ENCODE measurements around the gene KIF20A.
"Not testable (repeated sequence)": the region's sequence is repeated elsewhere in the genome, so short reads cannot be mapped to it uniquely, and the experiment has no call there.

The KIF20A gene

DNA sequence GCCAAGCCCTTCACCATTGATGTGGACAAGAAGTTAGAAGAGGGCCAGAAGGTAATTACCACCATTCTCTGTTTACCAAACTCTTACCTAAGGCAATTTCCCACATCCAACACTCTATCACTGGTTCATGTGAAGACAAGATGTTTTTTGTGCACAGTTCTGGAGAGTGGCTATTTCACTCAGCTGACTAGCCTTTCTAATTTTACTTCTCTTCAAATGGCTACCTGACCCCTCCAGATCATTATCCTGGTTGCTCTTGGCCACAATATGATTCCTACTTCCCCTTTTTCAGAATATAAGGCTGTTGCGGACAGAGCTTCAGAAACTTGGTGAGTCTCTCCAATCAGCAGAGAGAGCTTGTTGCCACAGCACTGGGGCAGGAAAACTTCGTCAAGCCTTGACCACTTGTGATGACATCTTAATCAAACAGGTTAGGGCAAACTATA, 7.1 kb downstream of the KIF20A start:
- DNase-seq (ENCODE audit: low read depth): no peak

DNA sequence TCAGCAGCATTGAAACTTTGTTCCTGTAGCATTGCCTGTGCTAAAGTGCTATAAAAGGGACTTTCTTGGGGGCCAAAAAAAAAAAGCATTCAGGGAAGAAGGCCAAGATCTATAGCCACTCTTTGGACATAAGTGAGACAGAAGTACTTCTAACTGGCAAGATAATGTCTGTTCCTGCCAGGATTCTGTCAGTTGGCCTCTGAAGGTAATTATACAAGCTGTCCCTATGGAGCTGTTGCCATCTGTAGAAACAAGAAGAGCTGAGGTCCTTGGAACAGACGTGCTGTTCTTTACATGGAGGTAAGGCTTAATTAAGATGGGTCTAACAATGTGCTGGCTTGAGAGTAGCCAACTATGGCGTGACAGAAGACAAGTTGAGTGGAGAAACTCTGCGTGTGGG, 9.7 kb downstream of the KIF20A start:
- no peak for DNase-seq (ENCODE audit: low read depth)

DNA sequence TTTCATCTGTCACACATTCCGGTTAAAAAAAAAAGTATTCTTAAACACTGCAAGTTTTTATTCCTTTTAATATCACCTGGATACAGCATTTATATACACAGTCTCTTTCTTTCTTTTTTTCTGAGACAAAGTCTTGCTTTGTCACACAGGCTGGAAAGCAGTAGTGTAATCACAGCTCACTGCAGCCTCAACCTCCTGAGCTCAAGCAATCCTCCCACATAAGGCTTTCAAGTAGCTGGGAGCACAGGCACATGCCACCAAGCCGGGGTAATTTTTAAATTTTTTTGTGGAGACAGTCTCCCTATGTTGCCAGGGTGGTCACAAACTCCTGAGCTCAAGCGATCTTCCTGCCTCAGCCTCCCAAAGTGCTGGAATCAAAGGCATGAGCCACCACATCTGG, 13.9 kb downstream of the KIF20A start:
- DNase-seq (ENCODE audit: low read depth): no peak

DNA sequence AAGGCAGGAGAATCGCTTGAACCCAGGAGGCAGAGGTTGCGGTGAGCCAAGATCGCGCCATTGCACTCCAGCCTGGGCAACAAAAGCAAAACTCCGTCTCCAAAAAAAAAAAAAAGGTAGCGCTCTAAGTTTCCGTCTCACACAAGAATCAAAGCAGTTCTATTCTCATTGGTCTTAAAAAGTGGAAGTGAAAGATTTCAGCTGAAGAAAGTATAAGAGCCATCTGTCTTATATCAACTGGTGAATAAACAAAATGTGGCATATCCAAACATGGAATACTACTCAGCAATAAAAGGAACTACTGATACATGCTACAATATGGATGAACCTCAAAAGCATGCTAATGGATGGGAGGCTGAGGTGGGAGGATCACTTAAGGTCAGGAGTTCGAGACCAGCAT, 14.9 kb downstream of the KIF20A start:
- DNase-seq (ENCODE audit: low read depth): not testable (repeated sequence)

DNA sequence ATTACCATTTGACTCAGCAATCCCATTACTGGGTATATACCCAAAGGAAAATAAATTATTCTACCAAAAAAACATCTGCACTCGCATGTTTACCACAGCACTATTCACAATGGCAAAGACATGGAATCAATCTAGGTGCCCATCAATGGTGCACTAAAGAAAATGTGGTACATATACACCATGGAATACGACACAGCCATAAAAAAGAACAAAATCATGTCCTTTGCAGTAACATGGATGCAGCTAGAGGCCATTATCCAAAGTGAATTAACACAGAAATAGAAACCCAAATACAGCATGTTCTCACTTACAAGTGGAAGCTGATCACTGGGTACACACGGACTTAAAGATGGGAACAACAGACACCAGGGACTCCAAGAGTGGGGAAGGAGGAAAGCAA, 32.1 kb downstream of the KIF20A start:
- DNase-seq (ENCODE audit: low read depth): no peak

DNA sequence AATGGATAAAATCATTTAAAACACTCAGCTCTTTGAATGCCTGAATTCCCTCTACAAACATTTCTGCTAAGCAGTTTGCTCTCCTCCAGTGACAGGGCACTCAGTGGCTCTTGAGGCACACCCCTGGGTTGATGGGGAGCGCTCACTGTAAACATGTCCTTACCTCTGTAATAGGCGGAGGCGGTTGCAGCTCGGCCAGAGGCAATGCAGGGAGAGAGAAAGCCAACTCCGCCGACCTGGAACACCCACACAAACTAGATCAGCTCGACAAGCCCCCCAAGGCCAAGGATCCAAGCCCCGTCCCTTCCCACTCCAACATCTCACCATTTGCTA, 33.9 kb downstream of the KIF20A start:
- no peak for DNase-seq (ENCODE audit: low read depth)

DNA sequence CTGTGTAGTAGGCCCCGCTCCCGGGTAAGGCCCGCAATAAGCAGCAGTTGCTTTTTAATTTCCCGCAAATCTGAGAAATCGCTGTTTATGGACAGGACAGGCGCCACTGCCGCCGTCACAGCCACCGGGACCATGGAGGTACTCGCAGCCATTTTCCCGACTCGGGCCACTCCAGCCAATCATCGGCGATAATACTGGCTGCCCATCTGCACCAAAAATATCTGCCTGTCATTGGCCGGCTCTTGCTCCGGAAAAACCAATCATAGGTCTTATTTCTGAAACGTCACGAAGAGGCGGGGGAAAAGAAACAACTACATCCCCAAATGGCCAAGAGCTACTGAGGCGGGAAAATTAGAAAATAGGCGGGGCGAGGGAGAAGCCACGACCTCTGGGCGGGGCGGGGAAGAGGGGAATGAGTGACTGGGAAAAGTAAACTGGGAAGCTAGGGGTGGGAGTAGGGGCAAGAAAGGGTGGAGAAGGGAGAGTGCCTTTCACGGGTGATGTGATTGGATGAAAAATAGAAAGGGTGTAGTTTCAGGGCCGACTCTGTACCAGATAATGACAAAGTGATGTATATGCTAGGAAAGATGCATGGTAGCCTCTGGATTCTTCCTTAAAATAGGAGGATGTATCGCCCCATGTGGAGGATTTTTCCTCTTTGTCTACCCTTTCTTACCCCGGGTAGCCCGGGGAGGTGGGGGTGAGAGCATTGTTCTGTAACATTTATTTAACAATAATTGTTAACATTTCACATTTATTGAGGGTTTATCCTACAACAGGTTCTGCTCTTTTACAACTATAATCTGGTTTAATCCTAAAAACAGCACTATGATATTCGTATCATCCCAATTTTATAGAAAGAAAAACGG, 34.5 kb downstream of the KIF20A start, which contains the start of gene CDC23:
Gene CDC23 (minus strand): TSS at position 163 of the 869 bp plus-strand sequence. CDS start 11 bp downstream, at position 152.
- peak; percentile 98 for DNase-seq (ENCODE audit: low read depth)

DNA sequence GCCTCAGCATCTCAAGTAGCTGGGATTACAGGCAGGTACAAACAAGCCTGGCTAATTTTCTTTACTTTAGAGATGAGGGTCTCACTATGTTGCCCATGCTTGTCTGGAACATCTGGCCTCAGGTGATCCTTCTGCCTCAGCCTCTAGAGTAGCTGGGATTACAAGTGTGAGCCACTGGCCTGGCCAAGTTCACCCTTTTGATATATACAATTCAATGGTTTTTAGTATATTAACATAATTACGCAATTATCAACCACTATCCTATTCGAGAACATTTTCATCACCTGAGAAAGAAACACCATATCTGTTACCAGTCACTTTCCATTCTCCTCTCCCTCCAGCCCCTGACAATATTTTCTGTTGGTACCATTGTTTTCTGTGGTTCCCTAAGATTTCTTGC, 37.9 kb downstream of the KIF20A start:
- no peak for DNase-seq (ENCODE audit: low read depth)

DNA sequence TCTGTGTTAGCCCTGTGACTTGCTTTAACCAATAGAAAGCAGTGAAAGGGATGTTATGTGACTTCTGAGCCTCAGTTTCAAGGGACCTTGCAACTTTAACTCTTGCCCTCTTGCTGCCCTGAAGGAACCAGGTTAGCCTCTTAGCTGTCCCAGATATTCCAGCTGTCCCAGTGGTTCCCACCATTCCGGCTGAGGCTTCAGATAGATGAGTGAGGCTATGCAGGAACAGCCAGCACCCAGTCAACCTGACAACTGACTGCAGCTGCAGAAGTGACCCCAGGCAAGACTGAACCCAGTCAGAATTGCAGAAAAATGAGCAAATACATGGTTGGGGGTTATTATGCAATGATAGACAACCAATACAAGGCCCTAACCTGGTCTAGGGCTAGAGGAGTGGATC, 44.6 kb downstream of the KIF20A start:
- no peak for DNase-seq (ENCODE audit: low read depth)

DNA sequence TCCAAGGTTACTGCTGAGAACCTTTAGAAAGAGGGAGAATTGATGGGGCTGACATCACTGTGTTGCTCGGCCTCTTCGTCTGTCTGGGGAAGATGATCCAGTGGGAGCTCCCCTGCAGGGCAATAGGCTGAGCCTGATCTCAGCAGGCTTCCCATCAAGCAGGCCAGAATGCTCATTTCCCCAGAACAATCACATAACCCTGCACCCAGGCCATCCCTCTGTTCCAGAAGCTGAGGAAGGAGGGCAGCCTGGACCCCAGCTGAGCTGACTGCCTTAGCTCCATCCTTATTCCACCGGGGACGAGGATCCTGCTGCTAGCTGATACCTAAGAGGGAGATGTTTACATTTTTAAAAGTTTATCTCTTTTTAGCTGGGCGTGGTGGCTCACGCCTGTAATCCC, 45.8 kb downstream of the KIF20A start:
- no peak for DNase-seq (ENCODE audit: low read depth)

DNA sequence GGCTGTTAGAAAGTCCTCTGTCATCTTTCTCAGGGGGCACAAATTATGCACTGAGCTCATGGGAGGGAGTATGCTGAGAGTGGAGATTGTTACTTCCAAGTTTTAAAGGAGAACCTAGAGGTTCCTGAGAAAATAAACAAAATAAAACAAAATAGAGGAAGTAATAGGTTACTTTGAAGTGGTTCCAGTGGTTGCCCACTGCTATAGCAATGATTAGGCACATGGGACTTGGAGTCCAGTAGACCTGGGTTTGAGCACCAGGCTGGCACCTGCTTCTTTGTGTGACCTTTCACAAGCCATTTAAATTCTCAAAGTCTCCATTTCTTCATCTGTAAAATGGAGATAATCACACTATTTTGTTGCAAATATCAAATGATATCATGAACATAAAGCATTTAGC, 48.0 kb downstream of the KIF20A start:
- no peak for DNase-seq (ENCODE audit: low read depth)

DNA sequence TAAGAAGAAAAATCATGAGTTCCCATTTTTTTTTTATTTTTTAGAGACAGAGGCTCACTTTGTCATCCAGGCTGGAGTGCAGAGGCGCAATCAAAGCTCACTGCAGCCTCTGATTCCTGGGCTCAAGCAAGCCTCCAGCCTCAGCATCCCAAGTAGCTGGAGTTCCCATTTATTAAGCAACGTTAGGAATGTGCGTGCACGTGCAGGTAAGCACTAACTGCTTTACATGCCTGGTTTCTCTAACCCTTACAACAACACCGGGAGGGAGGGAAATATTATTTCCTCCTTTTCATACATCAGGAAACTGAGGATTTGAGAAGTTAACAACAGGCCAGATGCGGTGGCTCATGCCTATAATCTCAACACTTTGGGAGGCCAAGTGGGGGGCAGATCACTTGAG, 50.5 kb downstream of the KIF20A start:
- no peak for DNase-seq (ENCODE audit: low read depth)

DNA sequence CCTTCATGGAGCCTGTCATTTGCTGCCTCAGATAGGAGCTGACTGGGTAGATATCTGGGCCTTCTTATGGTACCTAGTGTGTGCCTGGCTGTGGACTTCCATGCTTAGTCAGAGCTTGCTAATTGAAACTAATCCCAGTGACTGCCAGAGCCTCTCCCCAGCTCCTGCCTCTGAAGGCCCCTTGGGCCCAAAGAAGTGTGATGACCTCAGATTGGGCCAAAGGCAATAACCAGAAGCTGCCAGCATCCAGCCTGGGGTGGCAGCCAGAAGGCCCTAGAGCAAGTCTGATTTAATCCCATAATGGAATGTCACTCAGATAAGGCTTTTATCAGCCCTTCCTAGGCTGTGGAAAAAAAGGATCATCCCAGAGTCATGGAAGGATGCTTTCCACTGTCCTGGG, 51.3 kb downstream of the KIF20A start:
- DNase-seq (ENCODE audit: low read depth): no peak

DNA sequence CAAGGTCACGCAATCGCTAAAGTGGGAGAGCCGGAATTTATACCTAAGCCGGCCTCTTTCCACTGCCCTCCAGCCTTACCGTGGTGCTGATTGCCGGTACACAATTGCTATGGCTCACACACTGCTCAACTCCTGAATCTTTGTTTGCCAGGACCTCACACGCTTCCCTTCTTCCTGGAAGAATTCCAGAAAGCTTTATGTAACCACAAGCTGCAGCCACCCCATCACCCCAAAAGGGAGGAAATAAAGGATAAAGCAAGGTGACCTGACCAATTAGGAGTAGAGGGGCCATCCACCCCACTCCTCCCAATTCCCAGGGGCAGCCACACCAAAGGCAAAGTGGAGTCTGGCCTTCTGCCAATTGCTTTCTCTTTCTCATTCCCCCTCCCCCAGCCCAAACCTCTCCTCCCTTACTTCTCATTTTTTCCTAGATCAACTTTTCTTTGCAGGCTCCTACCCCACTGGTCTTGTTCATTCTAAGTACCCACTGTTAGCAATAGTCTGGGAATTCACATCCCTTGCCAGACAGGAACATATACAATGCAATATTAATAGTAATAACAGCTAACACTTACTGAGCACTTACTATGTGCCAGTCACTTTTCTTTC, 52.2 kb downstream of the KIF20A start:
- no peak for DNase-seq (ENCODE audit: low read depth)

DNA sequence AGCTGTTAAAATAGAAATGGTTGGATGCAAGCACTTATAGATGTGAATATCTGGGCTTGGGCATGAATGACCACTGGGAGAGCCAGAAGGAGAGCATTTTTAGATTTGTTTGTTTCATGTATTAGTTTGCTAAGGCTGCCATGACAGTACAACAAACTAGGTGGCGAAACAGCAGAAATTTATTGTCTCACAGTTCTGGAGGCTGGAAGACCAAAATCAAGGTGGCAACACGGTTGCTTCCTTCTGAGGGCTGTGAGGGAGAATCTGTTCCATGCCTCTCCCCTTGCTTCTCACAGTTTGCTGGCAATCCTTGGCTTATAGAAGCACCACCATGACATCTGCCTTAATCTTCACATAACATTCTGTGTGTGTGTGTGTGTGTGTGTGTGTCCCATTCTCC, 54.4 kb downstream of the KIF20A start:
- no peak for DNase-seq (ENCODE audit: low read depth)

DNA sequence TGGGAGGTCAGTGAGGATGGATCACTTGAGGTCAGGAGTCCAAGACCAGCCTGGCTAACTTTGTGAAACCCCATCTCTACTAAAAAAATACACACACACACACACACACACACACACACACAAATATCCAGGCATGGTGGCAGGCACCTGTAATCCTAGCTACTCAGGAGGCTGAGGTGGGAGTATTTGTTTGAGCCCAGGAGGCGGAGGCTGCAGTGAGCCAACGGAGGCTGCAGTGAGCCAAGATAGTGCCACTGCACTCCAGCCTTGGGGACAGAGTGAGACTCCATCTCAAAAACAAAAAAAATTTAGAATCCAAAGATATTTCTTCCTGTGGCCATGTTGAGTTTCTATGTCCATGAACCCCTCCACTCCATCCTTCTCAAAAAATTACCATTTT, 55.7 kb downstream of the KIF20A start:
- DNase-seq (ENCODE audit: low read depth): no peak
